ENCODE measurements around the gene AATF.

Gene AATF

GRCh38 chr17:36975922-36976515 lies 27.3 kb downstream of the AATF start:
- Histone ChIP-seq H3K4me3 (no peak overlapping the region), H3K27ac (no peak overlapping the region)

- Histone ChIP-seq H3K27ac (no peak overlapping the region), H3K4me3 (no peak overlapping the region)
Observed at GRCh38 chr17:36977066-36977465, 28.3 kb downstream of the AATF start.

GRCh38 chr17:36977568-36977967 lies 28.8 kb downstream of the AATF start:
- Histone ChIP-seq H3K4me3 (no peak overlapping the region), H3K27ac (no peak overlapping the region)

- H3K4me3 ChIP-seq, result no peak overlapping the region
Observed at GRCh38 chr17:36978810-36979564, 30.2 kb downstream of the AATF start.

GRCh38 chr17:36979565-36979941 lies 30.8 kb downstream of the AATF start:
- Histone ChIP-seq H3K4me3 (no peak overlapping the region), H3K27ac (no peak overlapping the region)

More at GRCh38 chr17:36978810-36979564, 30.2 kb downstream of the AATF start:
- no peak overlapping the region for H3K27ac ChIP-seq

- peak overlapping the region in 1 of 21 experiments; percentile 6 for H3K27ac ChIP-seq
- no peak overlapping the region for H3K4me3 ChIP-seq
Observed at GRCh38 chr17:36980280-36980761, 31.6 kb downstream of the AATF start.

- Histone ChIP-seq H3K27ac (no peak overlapping the region), H3K4me3 (no peak overlapping the region)
Observed at GRCh38 chr17:36983618-36984017, 34.9 kb downstream of the AATF start.

GRCh38 chr17:36989173-36989572 lies 40.4 kb downstream of the AATF start:
- Histone ChIP-seq H3K4me3 (no peak overlapping the region), H3K27ac (no peak overlapping the region)

- no peak overlapping the region for H3K4me3 ChIP-seq
- no peak overlapping the region for H3K27ac ChIP-seq
Observed at GRCh38 chr17:36992701-36993100, 43.9 kb downstream of the AATF start.

- H3K27ac ChIP-seq, result no peak overlapping the region
- no peak overlapping the region for H3K4me3 ChIP-seq
Observed at GRCh38 chr17:36993227-36993626, 44.5 kb downstream of the AATF start.

- no peak overlapping the region for H3K4me3 ChIP-seq
- no peak overlapping the region for H3K27ac ChIP-seq
Observed at GRCh38 chr17:36994438-36994837, 45.7 kb downstream of the AATF start.

GRCh38 chr17:36999471-36999870 lies 50.7 kb downstream of the AATF start:
- Histone ChIP-seq H3K4me3 (no peak overlapping the region), H3K27ac (no peak overlapping the region)

GRCh38 chr17:37016780-37017179 lies 68.0 kb downstream of the AATF start:
- Histone ChIP-seq H3K4me3 (no peak overlapping the region), H3K27ac (no peak overlapping the region)

- Histone ChIP-seq H3K4me3 (no peak overlapping the region), H3K27ac (no peak overlapping the region)
Observed at GRCh38 chr17:37017404-37017803, 68.7 kb downstream of the AATF start.

- no peak overlapping the region for H3K27ac ChIP-seq
- H3K4me3 ChIP-seq, result no peak overlapping the region
Observed at GRCh38 chr17:37019117-37019740, 70.5 kb downstream of the AATF start.

GRCh38 chr17:37019741-37020129 lies 71.0 kb downstream of the AATF start:
- Histone ChIP-seq H3K27ac (no peak overlapping the region), H3K4me3 (no peak overlapping the region)

- no peak overlapping the region for H3K4me3 ChIP-seq
- H3K27ac ChIP-seq, result no peak overlapping the region
Observed at GRCh38 chr17:37024181-37024637, 75.5 kb downstream of the AATF start.

GRCh38 chr17:37025238-37025637 lies 76.5 kb downstream of the AATF start:
- H3K4me3 ChIP-seq, result no peak overlapping the region
- H3K27ac ChIP-seq, result no peak overlapping the region

- H3K4me3 ChIP-seq, result no peak overlapping the region
Observed at GRCh38 chr17:37025847-37026530, 77.2 kb downstream of the AATF start.

GRCh38 chr17:37026531-37026869 lies 77.7 kb downstream of the AATF start:
- Histone ChIP-seq H3K4me3 (no peak overlapping the region), H3K27ac (no peak overlapping the region)

More at GRCh38 chr17:37025847-37026530, 77.2 kb downstream of the AATF start:
- H3K27ac ChIP-seq, result no peak overlapping the region
